ENCODE measurements around the gene KCTD10. TPM values are rescaled to one million over a fixed set of nuclear protein-coding genes. Genes with fewer than 3 reads are reported as not detected.

KCTD10 gene
- total and polyA plus RNA-seq, 9 of the 15 experiments (the other 6 are each of a cell fraction or from before 2014, with no cell fraction given): 1.9 to 37.5 (median 15.7) TPM

- peak in 1 of 3 experiments; percentile 67 for TF ChIP-seq YY1 (IDR thresholded peaks at IDR 0.05; ENCODE audit: borderline replicate concordance in 1 of 3, control insufficient read depth in 1 of 3, extremely low read depth in 1 of 3, insufficient read depth in 3 of 3, insufficient read length in 1 of 3, insufficient replicate concordance in 2 of 3, low read depth in 1 of 3, low read length in 2 of 3)
- TF ChIP-seq ZBTB2 (IDR thresholded peaks at IDR 0.05): no peak; the same call in 1 of the 2 replicates
- no peak for TF ChIP-seq RFX7 (CRISPR knock-in tag; IDR thresholded peaks at IDR 0.05)
- TF ChIP-seq FIP1L1 (IDR thresholded peaks at IDR 0.05; ENCODE audit: low read depth, low read length, poor library complexity, severe bottlenecking): no peak
- TF ChIP-seq NR2C1 (IDR thresholded peaks at IDR 0.05): peak; percentile 93
- peak; percentile 96 for TF ChIP-seq NR2C1 (tag; IDR thresholded peaks at IDR 0.05)
- TF ChIP-seq ZNF512 (tag; IDR thresholded peaks at IDR 0.05): no peak
- peak; percentile 68 for TF ChIP-seq TCF3 (CRISPR knock-in tag; IDR thresholded peaks at IDR 0.05)
- no peak for TF ChIP-seq RAD21 (CRISPR knock-in tag; conservative IDR thresholded peaks at IDR 0.05 in 1 of 2, IDR thresholded peaks at IDR 0.05 in 1 of 2)
- TF ChIP-seq PBX2 (CRISPR knock-in tag; IDR thresholded peaks at IDR 0.05; ENCODE audit: low read depth): no peak
- TF ChIP-seq PBX2 (tag; conservative IDR thresholded peaks at IDR 0.05; ENCODE audit: low read depth): no peak; the same call in 1 of the 2 replicates
- no peak for TF ChIP-seq IRF2 (CRISPR knock-in tag; IDR thresholded peaks at IDR 0.05)
- no peak for TF ChIP-seq DIDO1 (tag; IDR thresholded peaks at IDR 0.05; ENCODE audit: low read depth)
- no peak for TF ChIP-seq ZNF699 (CRISPR knock-in tag; IDR thresholded peaks at IDR 0.05; ENCODE audit: insufficient replicate concordance)
- TF ChIP-seq PATZ1 (CRISPR knock-in tag; IDR thresholded peaks at IDR 0.05; ENCODE audit: borderline replicate concordance): no peak
- TF ChIP-seq NONO (IDR thresholded peaks at IDR 0.05; ENCODE audit: low read depth in 2 of 2, low read length in 1 of 2): no peak
- peak; percentile 58 for TF ChIP-seq PKNOX1 (IDR thresholded peaks at IDR 0.05)
Observed at GRCh38 chr12:109461049-109461845, 15.9 kb downstream of the KCTD10 start (continued).
